Pancreas (tissue), 10 donors: ENCODE results near the gene CAPZB. TPM values are rescaled to one million over a fixed set of nuclear protein-coding genes. Genes with fewer than 3 reads are reported as not detected.

Source experiments
- ATAC-seq, 4 donors: fragments of 200-7000 bp; cut with Tn5 transposase; one replicate each; pipeline versions ENCODE4 v1.8.0 to v1.9.1; 2020; ENCODE audit warnings: mild to moderate bottlenecking in 4 of 4, moderate library complexity in 4 of 4
- DNase-seq, 6 donors: peaks; one replicate each; pipeline ENCODE4 v3.0.0-alpha.2; 2020
- FAIRE-seq: peaks from 2 replicates; lab custom pipeline; 2012; peaks lifted over from hg19 to GRCh38; lab: Jason Lieb, UNC
- H3K27ac ChIP-seq, 4 donors: fragments of 200-600 bp; sonication (generic); 1 replicate in 3 of 4; 2 replicates in 1 of 4; pipeline versions ENCODE4 v1.5.0 to v1.8.0; 2020
- H3K27me3 ChIP-seq, 4 donors: fragments of 200-600 bp; one replicate each; pipeline ENCODE4 v1.8.0; 2021
- H3K36me3 ChIP-seq, 3 donors: fragments of 200-600 bp; sonication (generic) in 1 of 3; one replicate each; pipeline versions ENCODE4 v1.5.0 to v1.8.0; 2020 to 2021
- H3K4me1 ChIP-seq, 3 donors: fragments of 200-600 bp; one replicate each; pipeline ENCODE4 v1.8.0; 2021
- H3K4me3 ChIP-seq, 4 donors: fragments of 200-600 bp; sonication (generic) in 2 of 4; one replicate each; pipeline versions ENCODE4 v1.5.0 to v1.8.0; 2020 to 2021
- H3K9me3 ChIP-seq, 4 donors: fragments of 200-600 bp; one replicate each; pipeline ENCODE4 v1.8.0; 2021
- WGBS, 2 donors: extraction: QIAGEN DNeasy Blood & Tissue Kit; methylation state at CpG; one replicate each; pipeline ENCODE4 v1.1.7; 2013; 5-methylcytosine and 5-hydroxymethylcytosine counted together
- intact Hi-C, 3 donors: fragments of 100-400 bp; cut with DNase I; formaldehyde crosslinking; loops; one replicate each; pipeline versions ENCODE4 v1.11.1 to v1.14.2; 2022
- polyA plus RNA-seq, 2 donors: library from polyadenylated mRNA; stranded (reverse); fragments of 200-250 nt; gene quantifications; one replicate each; pipeline ENCODE4 v1.2.3, GENCODE V29; 2013
- total RNA-seq, 6 donors: library from RNA; stranded (reverse); fragmentation: NEBNext Ultra II Directional in 4 of 6; extraction: Animal tissue kit (Norgen Biotek cat#: 25700) in 4 of 6; gene quantifications; one replicate each; pipeline versions ENCODE4 v1.2.1 to v1.2.4, GENCODE V29; 2021 to 2023
- TF ChIP-seq, protein P1 (sequence below), 4 donors: fragments of 200-600 bp; sonication (generic) in 3 of 4; IDR thresholded peaks; one replicate each; pipeline versions ENCODE4 v1.5.0 to v1.8.0; 2021; ENCODE audit warnings: antibody characterized with exemption in 4 of 4
- donor health status: healthy with polysubstance abuse.
- donor health status: DM: no; HTN: no; CAD: no; lungs with moderate emphysema.
- donor health status: DM: no; HTN: no; CAD: no.
- donor health status: control.
- donor health status: control.
- donor health status: Bipolar disorder and iron deficiency.
- donor health status: DM: yes; HTN: yes; CAD: no.
- donor health status: DM: no; HTN: no; CAD: no.
- donor health status: DM: no; HTN: no; CAD: no.
- donor health status: DM: yes; HTN: yes; CAD: no.

The CAPZB gene
- total and polyA plus RNA-seq, 8 donors, result 43.2 to 124 (median 74.9) TPM

DNA sequence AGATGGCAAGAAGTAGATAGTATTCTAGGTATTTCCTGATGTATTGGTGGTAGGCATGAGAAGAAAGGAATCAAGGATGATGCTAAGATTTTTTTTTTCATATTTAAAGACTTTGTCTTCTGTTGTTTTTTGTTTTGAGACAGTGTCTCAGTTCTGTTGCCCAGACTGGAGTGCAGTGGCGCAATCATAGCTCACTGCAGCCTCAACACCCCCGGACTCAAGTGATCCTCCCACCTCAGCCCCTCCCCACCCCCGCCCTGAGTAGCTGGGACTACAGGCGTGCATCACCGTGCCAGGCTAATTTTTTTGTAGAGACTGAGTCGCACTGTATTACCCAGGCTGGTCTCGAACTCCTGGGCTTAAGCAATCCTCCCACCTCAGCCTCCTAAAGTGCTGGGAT lies 2.8 kb upstream of the CAPZB start:
- TF ChIP-seq, protein P1, sequence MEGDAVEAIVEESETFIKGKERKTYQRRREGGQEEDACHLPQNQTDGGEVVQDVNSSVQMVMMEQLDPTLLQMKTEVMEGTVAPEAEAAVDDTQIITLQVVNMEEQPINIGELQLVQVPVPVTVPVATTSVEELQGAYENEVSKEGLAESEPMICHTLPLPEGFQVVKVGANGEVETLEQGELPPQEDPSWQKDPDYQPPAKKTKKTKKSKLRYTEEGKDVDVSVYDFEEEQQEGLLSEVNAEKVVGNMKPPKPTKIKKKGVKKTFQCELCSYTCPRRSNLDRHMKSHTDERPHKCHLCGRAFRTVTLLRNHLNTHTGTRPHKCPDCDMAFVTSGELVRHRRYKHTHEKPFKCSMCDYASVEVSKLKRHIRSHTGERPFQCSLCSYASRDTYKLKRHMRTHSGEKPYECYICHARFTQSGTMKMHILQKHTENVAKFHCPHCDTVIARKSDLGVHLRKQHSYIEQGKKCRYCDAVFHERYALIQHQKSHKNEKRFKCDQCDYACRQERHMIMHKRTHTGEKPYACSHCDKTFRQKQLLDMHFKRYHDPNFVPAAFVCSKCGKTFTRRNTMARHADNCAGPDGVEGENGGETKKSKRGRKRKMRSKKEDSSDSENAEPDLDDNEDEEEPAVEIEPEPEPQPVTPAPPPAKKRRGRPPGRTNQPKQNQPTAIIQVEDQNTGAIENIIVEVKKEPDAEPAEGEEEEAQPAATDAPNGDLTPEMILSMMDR (IDR thresholded peaks at IDR 0.05), result no peak
- no peaks in the 10 kb centered on the region for H3K27me3 ChIP-seq
- no peak for FAIRE-seq
- no peak overlapping the region for H3K4me3 ChIP-seq
- H3K9me3 ChIP-seq, result no peaks in the 10 kb centered on the region
- 82 to 87% methylated on average over 7 of the region's 7 CpGs for WGBS, 2 donors
- intact Hi-C loops, result loop anchor here in 1 of 3 donors (10.0 kb wide), 1 partner anchor 167 kb away; no protein-coding TSS in a partner anchor
- no peak for DNase-seq
- peaks cover 0 to 19% (median 11%) of the 10 kb centered on the region in 3 donors for H3K4me1 ChIP-seq
- no peaks in the 10 kb centered on the region for H3K36me3 ChIP-seq
- ATAC-seq, result no peak
- no peak overlapping the region for H3K27ac ChIP-seq

DNA sequence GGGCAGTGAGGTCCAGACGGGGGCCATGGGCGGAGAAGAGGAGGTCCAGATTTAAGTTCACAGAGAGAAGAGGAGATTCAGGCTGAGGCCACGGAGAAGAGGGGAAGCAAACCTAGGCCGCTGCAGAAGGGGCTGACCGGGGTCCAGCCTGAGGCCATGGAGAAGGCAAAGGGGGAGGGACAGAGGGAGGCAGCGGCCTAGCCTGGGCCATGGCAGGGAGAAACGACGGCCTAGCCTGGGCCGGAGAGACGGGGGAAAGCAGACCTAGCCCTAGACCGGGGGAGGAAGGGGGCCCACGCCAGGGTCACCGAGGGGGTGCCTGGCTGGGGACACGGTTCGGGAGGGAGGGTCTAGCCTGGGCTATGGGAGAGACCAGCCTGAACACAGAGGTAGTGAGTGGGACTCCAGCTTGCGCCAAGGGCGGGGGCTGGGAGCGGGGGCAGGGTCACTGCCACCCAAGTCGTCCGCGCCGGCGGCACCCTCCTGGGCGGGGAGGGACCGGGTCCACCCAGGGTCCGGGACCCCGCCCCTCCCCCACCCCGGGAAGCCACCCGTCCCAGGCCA lies 459 bp downstream of the CAPZB start:
- DNase-seq (peak in 2 of 6 donors; percentile 39 to 50), FAIRE-seq (no peak), ATAC-seq (peak; percentile 14 to 40 (median 26))
- H3K36me3 ChIP-seq, result no peaks in the 10 kb centered on the region
- H3K4me3 ChIP-seq, result peak overlapping the region; percentile 70 to 100 (median 88)
- no peaks in the 10 kb centered on the region for H3K9me3 ChIP-seq
- intact Hi-C loops, result loop anchor here in 1 of 3 donors (10.0 kb wide), 1 partner anchor 170 kb away; no protein-coding TSS in a partner anchor
- WGBS, 2 donors, result 1% methylated on average over 18 to 29 of the region's 29 CpGs
- TF ChIP-seq, protein P1 (IDR thresholded peaks at IDR 0.05), result no peak
- H3K4me1 ChIP-seq, result peaks cover 0 to 24% (median 13%) of the 10 kb centered on the region in 3 donors
- no peaks in the 10 kb centered on the region for H3K27me3 ChIP-seq
- H3K27ac ChIP-seq, result peak overlapping the region; percentile 80 to 91 (median 84)

DNA sequence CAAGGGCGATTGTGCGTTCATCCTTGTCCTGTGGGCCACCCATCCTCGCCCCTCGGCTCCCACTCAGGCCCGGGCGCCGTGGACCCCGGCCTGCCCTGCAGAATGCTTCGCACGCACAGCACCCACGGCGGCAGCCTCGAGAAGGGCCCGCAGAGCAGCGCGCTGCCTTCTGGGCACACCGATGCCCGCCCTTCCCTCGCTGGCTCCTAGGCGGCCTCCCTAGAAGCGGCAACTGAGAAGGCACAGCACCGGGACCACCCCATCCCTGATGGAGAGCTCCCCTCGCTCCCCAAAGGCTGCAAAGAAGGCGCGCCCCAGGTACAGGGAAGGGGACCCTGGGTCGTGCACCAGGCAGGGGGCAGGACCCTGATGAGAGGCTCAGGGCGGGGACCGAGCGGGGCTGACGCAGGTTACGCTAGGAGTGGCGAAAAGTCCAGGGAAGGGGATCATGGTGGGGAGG lies 971 bp downstream of the CAPZB start:
- Histone ChIP-seq H3K27ac (peak overlapping the region; percentile 80 to 91 (median 84)), H3K27me3 (no peaks in the 10 kb centered on the region), H3K9me3 (no peaks in the 10 kb centered on the region), H3K4me1 (peaks cover 0 to 24% (median 13%) of the 10 kb centered on the region in 3 donors), H3K36me3 (no peaks in the 10 kb centered on the region), H3K4me3 (peak overlapping the region; percentile 70 to 100 (median 88))
- 2 to 4% methylated on average over 32 of the region's 32 CpGs for WGBS, 2 donors
- TF ChIP-seq, protein P1 (IDR thresholded peaks at IDR 0.05), result no peak
- DNase-seq (peak in 4 of 6 donors; percentile 20 to 73 (median 52)), ATAC-seq (peak in 1 of 4 donors; percentile 4), FAIRE-seq (no peak)
- intact Hi-C loops, result loop anchor here in 1 of 3 donors (10.0 kb wide), 1 partner anchor 170 kb away; no protein-coding TSS in a partner anchor

DNA sequence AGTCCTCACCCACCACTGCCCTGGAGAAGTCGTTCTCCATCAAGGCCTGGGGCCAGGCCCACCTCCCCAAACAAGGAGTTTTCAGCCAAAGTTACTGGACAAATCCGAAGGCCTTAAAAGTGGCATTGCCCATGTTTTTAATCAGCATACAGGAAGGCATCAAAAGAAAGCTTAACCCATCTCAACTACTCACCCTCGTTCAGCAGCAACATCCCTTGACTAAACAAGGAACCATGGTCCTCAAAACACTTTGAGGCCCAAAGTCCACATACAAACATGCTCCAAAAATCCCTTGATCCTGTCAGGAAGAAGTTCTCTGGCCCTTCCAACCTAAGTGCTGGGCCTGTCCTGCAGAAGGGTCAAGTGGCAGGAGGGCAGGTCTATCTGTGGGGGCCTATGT lies 1.6 kb downstream of the CAPZB start:
- FAIRE-seq, result no peak
- peak overlapping the region in 2 of 4 donors; percentile 70 to 100 for H3K4me3 ChIP-seq
- 53 to 63% methylated on average over 3 of the region's 3 CpGs for WGBS, 2 donors

More for the DNA sequence above, 1.6 kb downstream of the CAPZB start:
- TF ChIP-seq, protein P1 (IDR thresholded peaks at IDR 0.05), result no peak
- no peak for ATAC-seq
- no peak for DNase-seq
- H3K9me3 ChIP-seq, result no peaks in the 10 kb centered on the region
- H3K27me3 ChIP-seq, result no peaks in the 10 kb centered on the region
- H3K27ac ChIP-seq, result peak overlapping the region in 1 of 4 donors; percentile 86
- H3K36me3 ChIP-seq, result no peaks in the 10 kb centered on the region
- intact Hi-C loops, result loop anchor here in 1 of 3 donors (10.0 kb wide), 1 partner anchor 171 kb away; no protein-coding TSS in a partner anchor
- H3K4me1 ChIP-seq, result peaks cover 0 to 24% (median 13%) of the 10 kb centered on the region in 3 donors
